Epithelial cell of esophagus (primary cell): Measurements from ENCODE around the gene RGS6.
"Not testable (repeated sequence)": the region's sequence is repeated elsewhere in the genome, so short reads cannot be mapped to it uniquely, and the experiment has no call there.

ENCODE experiments used
- DNase-seq: peaks from one replicate; pipeline ENCODE4 v3.0.0; 2010; ENCODE audit warnings: low read depth
- H3K4me3 ChIP-seq: 2 replicates; pipeline ENCODE4 v1.5.1; 2011; ENCODE audit warnings: mild to moderate bottlenecking, low read length, control low read depth
- CTCF ChIP-seq: IDR thresholded peaks from 2 replicates; pipeline ENCODE4 v1.5.1; 2011; ENCODE audit warnings: low read depth, mild to moderate bottlenecking, low read length, control low read depth, inconsistent platforms; ENCODE audit not compliant: insufficient read depth; ENCODE audit errors: missing control alignments

Gene RGS6

GRCh38 chr14:71931492-71932228 lies 569 bp upstream of the RGS6 start:
- no peak for DNase-seq
- no peak overlapping the region for H3K4me3 ChIP-seq
- no peak for TF ChIP-seq CTCF

GRCh38 chr14:71933001-71933587 lies 865 bp downstream of the RGS6 start:
- H3K4me3 ChIP-seq, result no peak overlapping the region
- peak; percentile 29 for DNase-seq
- no peak for TF ChIP-seq CTCF

- not testable (repeated sequence) for H3K4me3 ChIP-seq, DNase-seq
These were observed 6.0 kb downstream of the RGS6 start for GRCh38 chr14:71938273-71938672.

- DNase-seq, result not testable (repeated sequence)
These were observed 7.1 kb downstream of the RGS6 start for GRCh38 chr14:71939344-71939743.

GRCh38 chr14:71940500-71940899 lies 8.3 kb downstream of the RGS6 start:
- H3K4me3 ChIP-seq, DNase-seq: not testable (repeated sequence)

More at GRCh38 chr14:71939344-71939743, 7.1 kb downstream of the RGS6 start:
- not testable (repeated sequence) for H3K4me3 ChIP-seq

- H3K4me3 ChIP-seq, DNase-seq: not testable (repeated sequence)
These were observed 9.4 kb downstream of the RGS6 start for GRCh38 chr14:71941616-71942015.

GRCh38 chr14:71942904-71943694 lies 10.9 kb downstream of the RGS6 start:
- H3K4me3 ChIP-seq, result no peak overlapping the region
- no peak for TF ChIP-seq CTCF
- no peak for DNase-seq

- DNase-seq, result no peak
- H3K4me3 ChIP-seq, result no peak overlapping the region
These were observed 11.4 kb downstream of the RGS6 start for GRCh38 chr14:71943695-71944018.

More at GRCh38 chr14:71943695-71944018, 11.4 kb downstream of the RGS6 start:
- TF ChIP-seq CTCF, result no peak
